Globus pallidus (tissue), 1 donor: Measurements from ENCODE around the gene CPVL.
"Not testable (repeated sequence)": the region's sequence is repeated elsewhere in the genome, so short reads cannot be mapped to it uniquely, and the experiment has no call there.

Experiments used
- DNase-seq: peaks from one replicate; pipeline ENCODE4 v3.0.0-alpha.2; 2015; ENCODE audit warnings: low spot score

CPVL gene

DNA sequence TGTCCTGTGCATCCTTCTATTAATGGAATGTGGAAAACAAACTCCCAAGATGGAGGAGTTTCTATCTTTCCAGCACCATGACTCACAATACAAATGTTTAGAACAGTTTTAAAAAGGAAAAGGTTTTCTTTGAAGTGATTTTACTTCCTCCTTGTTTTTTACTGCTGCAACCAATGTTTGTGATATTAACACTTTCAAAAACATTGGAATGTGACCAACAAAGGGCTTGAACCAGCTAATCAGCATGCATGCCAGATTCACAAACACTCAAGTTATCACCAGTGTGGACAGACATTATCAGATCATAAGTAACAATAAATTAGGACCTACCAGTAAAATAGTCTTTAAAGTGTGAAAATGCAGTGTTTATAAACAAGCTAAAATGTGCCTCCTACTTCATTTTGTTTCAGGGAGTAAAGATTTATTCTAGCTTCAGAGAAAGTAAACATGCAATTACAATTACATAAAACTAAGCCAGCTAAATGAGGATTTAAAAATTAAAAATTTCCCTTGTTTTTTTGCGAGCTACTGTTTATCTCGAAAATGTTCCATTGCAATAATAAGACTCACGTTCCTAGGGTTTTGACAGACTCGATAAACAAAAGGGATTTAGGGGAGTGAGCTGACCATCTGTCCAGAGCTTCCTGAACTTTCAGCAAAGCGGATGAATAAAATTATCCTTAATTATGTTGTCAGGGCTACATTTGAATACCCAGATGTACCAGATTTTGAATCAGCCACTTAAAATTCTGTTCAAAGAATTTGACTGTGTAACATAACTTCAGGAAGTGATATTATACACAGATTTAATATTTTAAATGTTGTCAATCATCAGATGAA is 29.8 kb downstream of the CPVL start:
- DNase-seq = no peak

DNA sequence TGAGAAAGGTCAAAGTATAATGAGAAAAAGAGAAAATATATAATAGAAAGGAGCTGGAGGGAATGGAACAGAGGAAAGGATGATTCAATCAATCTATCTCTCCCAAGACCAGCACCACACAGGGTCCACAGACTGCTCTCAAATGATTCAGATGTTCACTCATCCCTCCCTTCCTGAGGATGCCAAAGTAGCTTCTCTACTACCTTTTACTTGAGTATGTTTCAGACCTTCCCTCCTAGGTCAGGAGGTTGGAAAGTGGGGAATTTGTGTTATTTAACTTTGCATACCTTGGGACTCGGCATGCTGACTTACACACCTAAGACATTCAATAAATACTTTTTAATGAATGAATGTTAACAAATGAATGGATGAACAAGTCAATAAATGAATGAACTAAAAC is 30.6 kb downstream of the CPVL start:
- no peak for DNase-seq

GRCh38 chr7:29115130-29115687 is 31.1 kb downstream of the CPVL start:
- no peak for DNase-seq

DNA sequence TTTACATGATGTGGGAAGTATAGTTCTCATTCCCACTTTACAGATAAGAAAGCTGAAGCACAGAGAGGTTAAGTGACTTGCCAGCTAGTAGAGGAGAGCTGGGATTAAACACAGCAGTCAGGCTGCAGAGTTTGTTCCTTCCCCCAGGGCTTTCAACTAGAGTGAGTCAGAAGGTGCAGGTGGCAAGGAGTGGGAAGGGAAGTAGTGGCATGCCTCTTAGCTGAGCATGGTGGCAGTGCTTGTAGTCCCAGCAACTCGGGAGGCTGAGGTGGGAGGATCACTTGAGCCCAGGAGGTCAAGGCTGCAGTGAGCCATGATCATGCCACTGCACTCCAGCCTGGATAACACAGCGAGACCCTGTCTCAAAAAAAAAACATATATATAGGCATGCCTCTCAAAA is 32.1 kb downstream of the CPVL start:
- not testable (repeated sequence) for DNase-seq

GRCh38 chr7:29113384-29114102 is 32.8 kb downstream of the CPVL start:
- DNase-seq = no peak

- DNase-seq = no peak
Observed at GRCh38 chr7:29112721-29113120, 33.6 kb downstream of the CPVL start.

DNA sequence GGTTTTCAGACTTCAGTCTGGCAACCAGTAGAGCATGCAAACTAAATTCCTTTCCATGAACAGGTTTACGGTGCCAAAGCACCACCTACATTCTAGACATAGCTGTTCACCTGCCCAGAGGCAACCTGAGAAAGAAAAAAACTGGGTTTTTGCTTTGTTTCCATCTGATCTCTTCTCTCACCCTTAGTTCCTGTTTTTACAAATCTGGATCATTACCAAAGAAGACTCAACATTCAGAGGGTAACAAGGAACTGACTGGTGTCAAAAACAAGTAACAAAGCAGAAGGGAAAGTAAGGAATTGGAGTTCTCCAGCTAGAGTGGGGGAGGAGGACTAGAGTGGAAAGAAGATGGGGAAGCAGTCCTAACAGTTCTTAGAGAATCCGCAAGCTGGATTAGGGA is 36.4 kb downstream of the CPVL start:
- peak; percentile 50 for DNase-seq

DNA sequence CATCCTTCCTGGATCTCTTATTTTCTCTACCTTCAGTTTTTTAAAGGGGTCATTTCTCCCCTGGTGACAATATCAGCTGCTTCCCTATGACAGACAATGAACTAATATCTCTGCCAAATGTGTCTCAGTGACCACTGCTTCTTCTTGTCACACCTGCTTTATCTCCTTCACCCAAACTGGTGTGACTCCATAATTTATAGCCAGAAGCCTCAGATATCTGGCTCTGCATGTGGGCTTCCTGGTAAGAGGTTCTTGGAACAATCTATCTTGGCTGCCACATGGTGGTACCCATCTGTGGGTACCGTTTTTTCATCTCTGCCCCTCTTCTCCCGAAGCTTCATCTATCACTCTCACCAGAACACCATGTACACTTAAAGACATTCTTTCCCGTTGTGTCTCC is 37.0 kb downstream of the CPVL start:
- DNase-seq = no peak

DNA sequence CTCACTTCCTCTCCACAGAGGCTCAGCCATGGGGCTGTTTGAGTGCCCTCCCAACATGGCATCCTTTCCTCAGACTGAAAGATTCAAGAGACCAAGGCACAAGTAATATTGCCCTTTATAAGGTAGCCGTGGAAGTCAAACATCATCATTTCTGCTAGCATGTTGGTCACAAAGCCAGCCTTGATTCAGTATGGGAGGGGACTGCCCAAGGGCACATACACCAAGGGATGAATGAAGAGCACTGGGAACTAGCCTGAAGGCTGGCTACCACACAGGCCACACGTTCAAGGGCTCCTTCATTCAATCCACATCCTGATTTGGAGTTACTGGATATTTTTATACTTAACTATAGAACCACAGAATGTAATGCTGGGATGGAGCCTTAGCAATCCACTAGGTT is 39.3 kb downstream of the CPVL start:
- DNase-seq = no peak

- no peak for DNase-seq
Observed at GRCh38 chr7:29106669-29106988, 39.7 kb downstream of the CPVL start.

GRCh38 chr7:29105752-29106668 is 40.3 kb downstream of the CPVL start:
- peak; percentile 72 for DNase-seq

GRCh38 chr7:29105191-29105590 is 41.1 kb downstream of the CPVL start:
- DNase-seq = no peak

DNA sequence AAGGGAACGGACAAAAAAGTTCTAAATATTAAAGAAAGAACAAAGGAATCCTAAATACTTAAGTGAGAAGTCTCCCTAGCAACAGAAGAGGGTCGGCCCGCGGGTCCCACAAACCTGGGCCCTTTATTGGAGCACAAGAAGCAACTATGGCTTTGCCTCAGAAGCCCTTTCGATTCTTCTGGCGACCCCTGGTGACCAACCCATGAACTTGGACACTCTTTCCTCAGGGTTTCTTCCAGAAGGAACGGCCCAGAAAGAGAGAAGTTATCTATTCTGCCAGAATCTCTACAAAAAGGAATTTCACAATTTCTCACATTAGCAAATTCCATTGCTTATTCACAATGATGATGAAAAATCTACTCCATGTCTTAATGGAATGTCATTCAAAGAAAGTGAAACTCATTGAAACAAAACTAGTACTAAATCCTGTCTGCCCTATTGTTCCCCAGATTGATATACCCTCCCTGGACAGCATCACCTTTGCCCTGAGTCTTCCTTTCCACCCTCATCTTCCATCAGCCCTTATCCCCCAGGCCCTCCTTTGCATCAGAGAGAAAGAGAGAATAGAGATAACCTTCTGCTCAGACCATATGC is 43.7 kb downstream of the CPVL start:
- DNase-seq = peak; percentile 54

DNA sequence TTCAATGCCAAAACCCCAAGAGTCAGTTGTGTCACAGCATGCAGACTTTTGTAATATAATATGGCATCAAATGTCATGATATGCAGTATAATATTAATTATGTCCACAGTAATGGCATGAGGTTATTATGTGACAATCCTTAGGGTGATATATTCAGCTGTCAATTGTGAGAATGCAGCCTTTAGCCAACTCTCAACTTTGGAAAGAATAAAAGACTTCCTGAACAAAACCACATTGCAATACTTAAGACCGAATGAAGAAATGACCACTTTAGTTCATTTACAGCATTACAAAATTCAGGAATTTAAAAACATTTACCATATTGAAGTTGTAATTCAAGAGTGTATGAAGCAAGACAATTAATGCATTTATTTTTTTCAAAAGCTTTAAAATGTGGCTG is 45.4 kb downstream of the CPVL start:
- no peak for DNase-seq

GRCh38 chr7:29099896-29100847 is 46.2 kb downstream of the CPVL start:
- DNase-seq = no peak

GRCh38 chr7:29096446-29096730 is 49.9 kb downstream of the CPVL start:
- no peak for DNase-seq

DNA sequence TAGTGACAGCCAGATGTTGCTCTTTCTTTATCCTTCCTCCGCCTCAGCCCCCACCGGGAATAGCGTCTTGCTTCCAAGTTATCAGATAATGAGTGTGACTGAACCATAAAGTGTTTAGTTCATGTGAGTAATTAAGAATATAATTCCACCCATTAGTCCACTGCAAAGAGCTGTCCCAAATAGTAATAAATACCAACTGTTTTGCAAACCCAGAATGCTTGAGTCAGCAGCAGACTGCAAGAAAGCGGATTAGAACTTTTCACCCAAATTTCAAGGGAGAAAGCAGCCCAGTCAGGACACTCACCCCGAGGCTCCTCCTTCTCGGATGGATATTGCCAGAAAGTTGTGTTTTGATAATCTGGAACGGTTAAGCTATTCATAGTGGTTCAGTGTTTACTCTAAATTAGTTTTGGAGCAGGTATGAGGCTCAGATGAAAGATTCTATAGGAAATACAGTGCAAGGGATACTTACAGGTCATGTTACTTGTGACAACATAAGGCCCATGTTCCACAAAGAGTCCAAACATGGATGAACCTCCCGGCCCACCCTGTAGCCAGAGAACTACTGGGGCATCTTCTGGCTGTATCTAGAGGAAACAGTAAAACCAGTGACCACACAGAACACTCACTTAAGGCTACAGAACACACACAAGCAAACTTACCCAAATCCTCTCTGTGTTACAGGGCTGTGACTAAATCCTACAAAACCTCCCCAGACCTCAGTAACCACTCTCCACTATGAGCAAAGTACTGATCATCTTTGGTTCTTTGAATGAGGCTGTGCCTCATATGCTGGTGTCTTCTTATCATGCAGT is 50.5 kb downstream of the CPVL start:
- no peak for DNase-seq

- DNase-seq = not testable (repeated sequence)
Observed at GRCh38 chr7:29093091-29093490, 53.2 kb downstream of the CPVL start.

GRCh38 chr7:29091715-29092114 is 54.6 kb downstream of the CPVL start:
- DNase-seq = no peak
